Stimulated activated CD4-positive, alpha-beta T cell treated with anti-CD3 and anti-CD28 coated beads, TNF-alpha, amount 100 ng/mL, for 1 hour (primary cell): ENCODE measurements around the gene LY6G6C.

Source experiments
- DNase-seq, 3 donors: peaks; one replicate each; pipeline ENCODE4 v3.0.0-alpha.2; 2020; ENCODE audit warnings: low read depth in 3 of 3, low spot score in 1 of 3

The LY6G6C gene

GRCh38 chr6:31727717-31728671 lies 6.4 kb upstream of the LY6G6C start:
- no peak for DNase-seq

- no peak for DNase-seq
Measured at GRCh38 chr6:31727034-31727716, 5.6 kb upstream of the LY6G6C start.

GRCh38 chr6:31725502-31726350 lies 4.2 kb upstream of the LY6G6C start:
- no peak for DNase-seq

- DNase-seq, result no peak
Measured at GRCh38 chr6:31723980-31724691, 2.6 kb upstream of the LY6G6C start.

GRCh38 chr6:31723245-31723979 lies 1.9 kb upstream of the LY6G6C start, which contains the start of gene MPIG6B:
TSS of gene MPIG6B (plus strand) at chr6:31723373. CDS start at chr6:31723384, 11 bp downstream.
- DNase-seq, result no peak

GRCh38 chr6:31722173-31722572 lies 627 bp upstream of the LY6G6C start:
- no peak for DNase-seq

GRCh38 chr6:31720196-31720770 lies 1.3 kb downstream of the LY6G6C start:
- no peak for DNase-seq

- no peak for DNase-seq
Measured at GRCh38 chr6:31719001-31719400, 2.5 kb downstream of the LY6G6C start.

- DNase-seq, result no peak
Measured at GRCh38 chr6:31718265-31718664, 3.3 kb downstream of the LY6G6C start.

GRCh38 chr6:31717499-31718222 lies 3.9 kb downstream of the LY6G6C start:
- DNase-seq, result no peak

GRCh38 chr6:31715022-31715958 lies 6.3 kb downstream of the LY6G6C start, which contains the start of gene LY6G6D:
TSS of gene LY6G6D (plus strand) at chr6:31715348. CDS start at chr6:31715356, 8 bp downstream.
- DNase-seq, result no peak

GRCh38 chr6:31713991-31714684 lies 7.4 kb downstream of the LY6G6C start:
- DNase-seq, result no peak

GRCh38 chr6:31713465-31713864 lies 8.1 kb downstream of the LY6G6C start:
- no peak for DNase-seq

GRCh38 chr6:31712296-31712695 lies 9.2 kb downstream of the LY6G6C start:
- DNase-seq, result no peak

GRCh38 chr6:31711233-31711632 lies 10.3 kb downstream of the LY6G6C start:
- DNase-seq, result no peak

GRCh38 chr6:31710523-31711219 lies 10.9 kb downstream of the LY6G6C start:
- DNase-seq, result no peak
